Glutamatergic neuron (in vitro differentiated cells): ENCODE data around the gene RNPEPL1. TPM values are rescaled to one million over a fixed set of nuclear protein-coding genes. Genes with fewer than 3 reads are reported as not detected.

Experiments
- DNase-seq: peaks from one replicate; pipeline ENCODE4 v3.0.0; 2022
- H3K27ac Mint-ChIP-seq: one replicate; pipeline ENCODE4 v1.8.0; 2020; ENCODE audit warnings: mild to moderate bottlenecking, mixed read lengths, inconsistent platforms; ENCODE audit not compliant: unreplicated experiment
- H3K27me3 Mint-ChIP-seq: one replicate; pipeline ENCODE4 v1.8.0; 2020; ENCODE audit warnings: mild to moderate bottlenecking, moderate library complexity, mixed read lengths, inconsistent platforms; ENCODE audit not compliant: unreplicated experiment
- H3K36me3 Mint-ChIP-seq: one replicate; pipeline ENCODE4 v1.8.0; 2020; ENCODE audit warnings: mild to moderate bottlenecking, mixed read lengths, inconsistent platforms; ENCODE audit not compliant: unreplicated experiment
- H3K4me1 Mint-ChIP-seq: one replicate; pipeline ENCODE4 v1.8.0; 2020; ENCODE audit warnings: mild to moderate bottlenecking, low read depth, mixed read lengths, inconsistent platforms; ENCODE audit not compliant: unreplicated experiment
- H3K4me3 Mint-ChIP-seq: one replicate; pipeline ENCODE4 v1.8.0; 2020; ENCODE audit warnings: mild to moderate bottlenecking, mixed read lengths, inconsistent platforms; ENCODE audit not compliant: unreplicated experiment
- H3K9me3 Mint-ChIP-seq: one replicate; pipeline ENCODE4 v1.8.0; 2020; ENCODE audit warnings: mild to moderate bottlenecking, moderate library complexity, mixed read lengths, inconsistent platforms; ENCODE audit not compliant: unreplicated experiment
- total RNA-seq: library from RNA; stranded (reverse); fragmentation: NEBNext Ultra II Directional; extraction: Animal tissue kit (Norgen Biotek cat#: 25700); gene quantifications from one replicate; pipeline ENCODE4 v1.2.1, GENCODE V29; 2021; ENCODE audit not compliant: unreplicated experiment
- TF ChIP-seq, protein P1 (sequence below): fragments of 200-600 bp; sonication (generic); IDR thresholded peaks from one replicate; pipeline ENCODE4 v1.5.0; 2021; ENCODE audit not compliant: partially characterized antibody, unreplicated experiment

The RNPEPL1 gene
- total RNA-seq, 1 donor from 2014 or later: 20.9 TPM

DNA sequence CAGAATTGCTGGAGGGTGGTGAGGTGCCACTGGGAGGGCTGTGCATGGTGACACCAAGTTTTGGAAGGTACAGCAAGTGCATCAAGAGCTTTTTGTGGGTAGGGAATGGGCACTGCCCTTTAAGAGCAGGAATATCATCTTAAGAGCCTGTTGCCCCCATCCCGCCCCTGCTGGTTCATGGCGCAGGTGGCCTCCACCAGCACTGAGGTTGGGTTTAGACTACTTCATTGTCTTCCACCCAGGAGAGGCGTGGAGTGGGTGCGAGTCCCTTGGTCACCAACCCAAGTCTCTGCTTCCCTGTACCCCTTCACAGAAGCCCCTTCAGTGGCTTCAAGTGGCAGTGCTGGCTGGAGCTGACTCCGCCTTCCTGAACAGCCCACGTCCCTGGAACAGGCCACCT is 7.8 kb downstream of the RNPEPL1 start:
- no peak overlapping the region for H3K27ac Mint-ChIP-seq
- DNase-seq: no peak
- peaks cover 7% of the 10 kb centered on the region for H3K9me3 Mint-ChIP-seq
- TF ChIP-seq, protein P1, sequence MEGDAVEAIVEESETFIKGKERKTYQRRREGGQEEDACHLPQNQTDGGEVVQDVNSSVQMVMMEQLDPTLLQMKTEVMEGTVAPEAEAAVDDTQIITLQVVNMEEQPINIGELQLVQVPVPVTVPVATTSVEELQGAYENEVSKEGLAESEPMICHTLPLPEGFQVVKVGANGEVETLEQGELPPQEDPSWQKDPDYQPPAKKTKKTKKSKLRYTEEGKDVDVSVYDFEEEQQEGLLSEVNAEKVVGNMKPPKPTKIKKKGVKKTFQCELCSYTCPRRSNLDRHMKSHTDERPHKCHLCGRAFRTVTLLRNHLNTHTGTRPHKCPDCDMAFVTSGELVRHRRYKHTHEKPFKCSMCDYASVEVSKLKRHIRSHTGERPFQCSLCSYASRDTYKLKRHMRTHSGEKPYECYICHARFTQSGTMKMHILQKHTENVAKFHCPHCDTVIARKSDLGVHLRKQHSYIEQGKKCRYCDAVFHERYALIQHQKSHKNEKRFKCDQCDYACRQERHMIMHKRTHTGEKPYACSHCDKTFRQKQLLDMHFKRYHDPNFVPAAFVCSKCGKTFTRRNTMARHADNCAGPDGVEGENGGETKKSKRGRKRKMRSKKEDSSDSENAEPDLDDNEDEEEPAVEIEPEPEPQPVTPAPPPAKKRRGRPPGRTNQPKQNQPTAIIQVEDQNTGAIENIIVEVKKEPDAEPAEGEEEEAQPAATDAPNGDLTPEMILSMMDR: no peak
- H3K4me3 Mint-ChIP-seq: no peak overlapping the region
- peaks cover 8% of the 10 kb centered on the region for H3K36me3 Mint-ChIP-seq
- H3K27me3 Mint-ChIP-seq: peaks cover 4% of the 10 kb centered on the region
- peaks cover 7% of the 10 kb centered on the region for H3K4me1 Mint-ChIP-seq

DNA sequence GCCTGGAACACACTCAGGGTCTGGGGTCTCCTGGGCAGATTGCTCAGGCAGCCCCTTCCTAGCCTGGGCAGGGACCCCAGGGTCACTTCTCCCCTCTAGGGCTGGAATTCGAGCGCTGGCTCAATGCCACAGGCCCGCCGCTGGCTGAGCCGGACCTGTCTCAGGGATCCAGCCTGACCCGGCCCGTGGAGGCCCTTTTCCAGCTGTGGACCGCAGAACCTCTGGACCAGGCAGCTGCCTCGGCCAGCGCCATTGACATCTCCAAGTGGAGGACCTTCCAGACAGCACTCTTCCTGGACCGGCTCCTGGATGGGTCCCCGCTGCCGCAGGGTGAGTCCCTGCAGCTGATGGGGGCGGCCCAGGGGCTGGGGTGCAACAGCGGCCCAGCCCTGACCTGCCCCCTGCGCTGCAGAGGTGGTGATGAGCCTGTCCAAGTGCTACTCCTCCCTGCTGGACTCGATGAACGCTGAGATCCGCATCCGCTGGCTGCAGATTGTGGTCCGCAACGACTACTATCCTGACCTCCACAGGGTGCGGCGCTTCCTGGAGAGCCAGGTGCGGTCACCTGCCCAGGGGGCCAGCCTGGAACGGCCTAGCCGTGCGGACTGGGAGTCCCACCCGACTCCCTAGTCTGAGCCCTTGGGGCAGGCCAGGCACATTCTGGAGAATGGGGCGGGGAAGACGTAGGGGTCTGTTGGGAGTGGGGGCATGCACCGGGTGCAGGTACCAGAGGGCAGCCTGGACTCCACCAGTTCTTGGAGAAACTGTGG is 8.3 kb downstream of the RNPEPL1 start:
- H3K9me3 Mint-ChIP-seq: peaks cover 9% of the 10 kb centered on the region
- H3K27me3 Mint-ChIP-seq: peaks cover 2% of the 10 kb centered on the region
- H3K36me3 Mint-ChIP-seq: peaks cover 13% of the 10 kb centered on the region
- peaks cover 7% of the 10 kb centered on the region for H3K4me1 Mint-ChIP-seq
- no peak for DNase-seq
- H3K27ac Mint-ChIP-seq: no peak overlapping the region
- H3K4me3 Mint-ChIP-seq: no peak overlapping the region
- TF ChIP-seq, protein P1: no peak

DNA sequence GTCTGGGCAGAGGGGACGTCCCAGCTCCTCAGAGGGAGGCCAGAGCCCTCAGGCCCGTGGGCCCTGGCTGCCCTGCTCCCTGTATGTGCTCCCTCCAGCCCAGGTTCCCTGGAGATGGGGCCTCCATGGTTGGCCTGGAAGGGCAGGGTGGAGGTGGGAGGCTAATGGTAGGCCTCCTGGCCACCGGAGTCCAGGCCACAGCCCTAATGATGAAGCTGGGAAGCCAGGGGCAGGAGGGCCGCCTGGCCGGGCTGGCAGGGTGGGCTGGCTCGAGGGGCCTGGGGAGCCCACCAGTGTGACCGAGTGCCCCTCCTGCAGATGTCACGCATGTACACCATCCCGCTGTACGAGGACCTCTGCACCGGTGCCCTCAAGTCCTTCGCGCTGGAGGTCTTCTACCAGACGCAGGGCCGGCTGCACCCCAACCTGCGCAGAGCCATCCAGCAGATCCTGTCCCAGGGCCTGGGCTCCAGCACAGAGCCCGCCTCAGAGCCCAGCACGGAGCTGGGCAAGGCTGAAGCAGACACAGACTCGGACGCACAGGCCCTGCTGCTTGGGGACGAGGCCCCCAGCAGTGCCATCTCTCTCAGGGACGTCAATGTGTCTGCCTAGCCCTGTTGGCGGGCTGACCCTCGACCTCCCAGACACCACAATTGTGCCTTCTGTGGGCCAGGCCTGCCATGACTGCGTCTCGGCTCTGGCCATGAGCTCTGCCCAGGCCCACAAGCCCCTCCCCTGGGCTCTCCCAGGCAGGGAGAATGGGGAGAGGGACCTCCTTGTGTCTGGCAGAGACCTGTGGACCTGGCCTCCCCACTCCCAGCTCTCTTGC is 9.2 kb downstream of the RNPEPL1 start:
- peaks cover 22% of the 10 kb centered on the region for H3K36me3 Mint-ChIP-seq
- H3K27me3 Mint-ChIP-seq: peaks cover 2% of the 10 kb centered on the region
- no peak for DNase-seq
- H3K9me3 Mint-ChIP-seq: peaks cover 14% of the 10 kb centered on the region
- no peak overlapping the region for H3K27ac Mint-ChIP-seq
- peaks cover 11% of the 10 kb centered on the region for H3K4me1 Mint-ChIP-seq
- no peak overlapping the region for H3K4me3 Mint-ChIP-seq
- TF ChIP-seq, protein P1: no peak

DNA sequence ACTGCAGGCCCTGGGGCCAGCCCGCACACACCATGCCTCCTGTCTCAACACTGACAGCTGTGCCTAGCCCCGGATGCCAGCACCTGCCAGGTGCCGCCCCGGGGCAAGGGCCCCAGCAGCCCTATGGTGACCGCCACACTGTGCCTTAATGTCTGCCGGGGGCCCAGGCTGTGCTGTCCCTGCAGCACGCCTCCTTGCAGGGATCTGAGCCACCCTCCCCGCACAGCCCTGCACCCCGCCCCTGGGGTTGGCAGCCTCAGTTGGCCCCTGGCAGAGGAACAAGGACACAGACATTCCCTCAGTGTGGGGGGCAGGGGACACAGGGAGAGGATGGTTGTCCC is 9.8 kb downstream of the RNPEPL1 start:
- no peak for DNase-seq
- peaks cover 16% of the 10 kb centered on the region for H3K4me1 Mint-ChIP-seq
- no peak overlapping the region for H3K27ac Mint-ChIP-seq
- H3K27me3 Mint-ChIP-seq: peaks cover 2% of the 10 kb centered on the region
- H3K4me3 Mint-ChIP-seq: no peak overlapping the region
- TF ChIP-seq, protein P1: no peak
- H3K36me3 Mint-ChIP-seq: peaks cover 25% of the 10 kb centered on the region
- H3K9me3 Mint-ChIP-seq: peaks cover 14% of the 10 kb centered on the region

DNA sequence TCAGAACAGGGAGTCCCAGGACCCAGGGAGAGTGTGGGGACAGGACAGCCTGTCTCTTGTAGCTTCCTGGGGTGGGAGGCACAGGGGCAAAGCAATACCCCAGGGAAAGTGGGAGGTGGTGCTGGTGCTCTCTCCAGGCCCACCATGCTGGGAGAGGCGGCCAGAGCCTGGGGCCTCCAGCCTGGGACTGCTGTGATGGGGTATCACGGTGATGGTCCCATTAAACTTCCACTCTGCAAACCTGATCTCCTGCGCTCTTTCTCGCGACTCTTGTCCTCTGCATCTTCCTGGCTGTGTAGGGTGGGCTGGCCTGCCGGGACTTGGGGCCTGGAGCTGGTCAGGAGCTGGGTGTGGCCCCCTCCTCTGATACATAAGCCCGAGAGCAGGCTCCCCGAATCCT is 10.2 kb downstream of the RNPEPL1 start:
- no peak overlapping the region for H3K27ac Mint-ChIP-seq
- H3K4me1 Mint-ChIP-seq: peaks cover 16% of the 10 kb centered on the region
- no peak overlapping the region for H3K4me3 Mint-ChIP-seq
- peaks cover 17% of the 10 kb centered on the region for H3K9me3 Mint-ChIP-seq
- H3K27me3 Mint-ChIP-seq: peaks cover 2% of the 10 kb centered on the region
- peaks cover 25% of the 10 kb centered on the region for H3K36me3 Mint-ChIP-seq
- no peak for DNase-seq
- TF ChIP-seq, protein P1: no peak
